ENCODE data around the gene GARIN3. TPM values are rescaled to one million over a fixed set of nuclear protein-coding genes. Genes with fewer than 3 reads are reported as not detected.
"Not testable (repeated sequence)": the region's sequence is repeated elsewhere in the genome, so short reads cannot be mapped to it uniquely, and the experiment has no call there.

Gene GARIN3
- total RNA-seq, 1 donor from 2014 or later, result not detected

DNA sequence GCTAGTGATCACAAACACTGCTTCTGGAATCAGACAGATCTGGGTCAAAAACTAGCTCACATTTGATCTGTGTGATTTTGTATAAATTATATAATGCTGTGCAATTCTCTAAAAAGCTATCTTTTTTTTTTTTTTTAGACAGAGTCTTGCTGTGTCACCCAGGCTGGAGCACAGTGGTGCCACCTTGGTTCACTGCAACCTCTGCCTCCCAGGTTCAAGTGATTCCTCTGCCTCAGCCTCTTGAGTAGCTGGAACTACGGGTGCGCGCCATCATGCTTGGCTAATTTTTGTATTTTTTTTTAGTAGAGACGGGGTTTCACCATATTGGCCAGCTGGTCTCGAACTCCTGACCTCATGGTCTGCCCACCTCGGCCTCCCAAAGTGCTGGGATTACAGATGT lies 19.1 kb upstream of the GARIN3 start:
- DNase-seq, result not testable (repeated sequence)

DNA sequence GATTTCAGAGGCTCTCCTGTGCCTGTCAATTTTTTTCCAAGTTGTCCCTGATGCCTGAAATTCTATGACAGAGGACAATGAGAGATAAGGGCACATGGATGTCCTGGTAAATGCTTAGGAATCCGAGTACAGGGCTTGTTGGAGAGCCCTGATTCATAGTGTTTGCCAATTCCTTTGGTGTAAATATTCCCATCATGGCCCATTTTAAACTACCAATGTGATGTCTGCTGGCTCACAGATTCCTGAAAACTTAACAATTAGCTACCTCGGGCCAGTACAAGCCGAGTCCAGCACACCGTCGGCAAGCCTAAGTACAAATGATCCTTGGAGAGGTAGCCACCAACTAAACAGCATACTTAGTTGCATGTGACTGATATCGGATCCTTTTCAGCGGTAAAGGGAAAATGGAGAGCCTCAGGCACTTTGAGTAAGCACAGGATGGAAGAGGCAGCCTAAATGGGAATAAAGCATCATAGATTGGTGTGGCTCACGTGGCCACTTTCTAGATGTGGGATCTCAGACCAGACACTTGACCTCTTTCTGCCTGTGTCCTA lies 18.1 kb upstream of the GARIN3 start:
- no peak for DNase-seq

DNA sequence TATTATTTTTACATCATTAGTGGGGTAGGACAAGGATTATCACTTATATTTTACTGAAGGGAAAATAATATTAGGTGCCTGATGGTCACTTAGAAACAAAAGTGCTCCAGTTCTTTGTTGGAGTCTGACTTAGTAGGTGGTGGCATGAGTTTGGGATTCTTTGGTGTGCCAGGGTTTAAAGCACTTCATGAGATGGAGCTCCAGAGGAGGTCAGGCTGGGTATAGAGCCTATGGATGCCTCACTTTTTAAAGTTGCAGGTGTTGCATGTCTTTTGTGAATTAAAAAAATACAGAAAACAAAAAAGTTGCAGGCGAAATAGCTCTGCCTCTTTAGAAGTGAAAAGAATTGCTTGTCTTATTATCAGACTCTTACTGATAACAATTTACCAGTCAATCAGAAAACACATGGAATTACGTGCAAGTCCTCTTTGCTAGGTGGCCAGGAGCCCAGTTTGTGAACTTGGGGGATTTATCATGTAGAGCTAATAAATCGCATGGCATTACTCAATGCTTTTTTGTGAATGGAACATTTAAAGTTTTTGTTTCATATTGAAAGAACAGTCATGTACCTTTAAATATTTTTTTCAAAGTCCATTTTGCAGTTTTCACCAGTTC lies 16.2 kb upstream of the GARIN3 start:
- DNase-seq, result no peak

DNA sequence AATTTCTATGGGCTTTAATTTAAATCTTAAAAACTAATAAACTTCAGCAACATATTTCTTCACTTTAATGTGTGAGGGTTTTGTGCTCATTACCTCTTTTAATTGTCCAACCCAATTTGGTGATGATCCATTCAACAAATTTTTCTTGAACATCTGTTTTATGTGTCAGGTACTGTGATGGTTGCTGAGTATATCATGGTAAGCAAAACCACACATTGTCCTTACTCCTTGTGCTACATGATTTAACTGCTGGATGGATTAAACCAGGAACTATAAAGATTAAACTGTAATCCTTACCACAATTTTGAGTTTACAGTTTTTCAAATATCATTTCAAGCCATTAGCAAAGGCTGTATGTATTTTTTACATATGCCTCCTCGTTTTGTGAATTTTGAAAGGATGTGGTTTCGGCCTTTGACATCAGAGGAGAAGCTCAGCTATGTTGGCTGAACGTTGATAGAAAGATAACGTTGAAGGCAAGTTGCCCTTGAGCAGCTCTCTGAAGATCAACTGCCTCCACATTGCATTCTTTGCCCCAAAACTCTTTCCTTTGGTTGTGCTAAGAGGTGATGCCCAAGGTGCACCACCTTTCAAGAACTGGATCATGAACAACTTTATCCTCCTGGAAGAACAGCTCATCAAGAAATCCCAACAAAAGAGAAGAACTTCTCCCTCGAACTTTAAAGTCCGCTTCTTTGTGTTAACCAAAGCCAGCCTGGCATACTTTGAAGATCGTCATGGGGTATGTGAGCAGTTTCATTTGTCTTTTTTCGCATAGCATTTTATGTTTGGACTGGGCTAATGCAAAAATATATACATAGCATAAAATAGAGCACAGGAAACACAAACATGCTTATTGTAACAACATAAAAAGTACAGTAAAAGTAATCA lies 14.6 kb upstream of the GARIN3 start, which contains the start of gene ITK:
Gene ITK (plus strand): TSS at position 467 of the 891 bp plus-strand sequence. CDS start 138 bp downstream, at position 605.
- DNase-seq, result no peak

DNA sequence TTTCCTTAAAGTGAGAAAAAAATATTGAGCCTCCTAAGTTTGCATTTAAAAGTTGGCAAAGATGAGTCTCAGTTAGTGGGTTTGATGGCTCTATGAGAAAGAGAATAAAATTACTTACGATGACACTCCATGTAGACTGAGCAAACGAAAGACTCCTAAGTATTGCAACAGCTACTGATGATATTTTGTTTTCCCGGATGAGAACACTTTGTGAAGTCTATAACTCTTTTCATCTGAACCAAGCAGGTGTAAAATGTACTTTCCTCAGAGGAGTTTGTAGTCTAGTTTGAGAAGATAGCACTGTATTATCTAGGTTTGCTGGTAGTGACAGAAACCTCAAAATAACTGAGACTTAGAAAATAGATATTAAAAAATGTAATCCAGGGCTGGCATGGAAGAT lies 12.9 kb upstream of the GARIN3 start:
- DNase-seq, result no peak

DNA sequence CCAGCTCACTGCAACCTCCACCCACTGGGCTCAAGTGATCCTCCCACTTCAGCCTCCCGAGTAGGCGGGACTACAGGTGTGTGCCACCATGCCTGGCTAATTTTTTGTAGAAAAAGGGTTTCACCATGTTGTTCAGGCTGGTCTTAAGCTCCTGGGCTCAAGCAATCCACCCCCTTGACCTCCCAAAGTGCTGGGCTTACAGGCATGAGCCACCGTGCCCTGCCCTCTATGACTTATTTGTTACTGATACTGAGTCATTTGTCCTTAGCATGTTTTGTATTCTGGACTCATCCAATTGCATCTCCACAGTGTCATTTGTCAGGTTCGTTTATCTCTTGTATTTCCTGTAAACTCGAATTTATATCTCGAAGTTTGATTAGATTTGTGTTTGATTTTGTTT lies 11.9 kb upstream of the GARIN3 start:
- no peak for DNase-seq

DNA sequence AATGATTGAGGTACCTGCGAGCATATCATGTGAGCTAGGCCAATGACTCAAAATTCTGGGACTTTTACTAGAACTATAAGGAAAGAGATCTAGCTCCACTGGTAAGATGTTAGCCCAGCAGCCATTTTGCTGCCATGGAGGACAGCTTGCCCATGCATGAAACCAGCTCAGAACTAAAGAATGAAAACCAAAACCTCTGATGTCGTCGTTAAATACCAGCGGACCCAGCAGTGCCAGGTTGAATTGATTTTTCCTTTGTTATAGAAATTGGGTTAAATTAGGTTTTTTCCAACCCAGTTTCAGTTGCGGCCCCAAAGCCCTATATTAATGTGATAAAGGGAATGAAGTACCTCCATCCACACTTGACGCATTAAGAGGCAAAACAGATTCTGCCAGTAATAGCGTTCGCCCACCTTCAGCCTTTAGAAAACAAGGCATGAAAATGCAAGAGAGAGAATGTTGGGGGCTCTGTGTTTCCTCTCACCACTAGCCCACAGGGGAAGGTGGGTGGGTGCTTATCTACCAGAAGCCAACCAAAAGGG lies 9.1 kb upstream of the GARIN3 start:
- DNase-seq, result no peak

DNA sequence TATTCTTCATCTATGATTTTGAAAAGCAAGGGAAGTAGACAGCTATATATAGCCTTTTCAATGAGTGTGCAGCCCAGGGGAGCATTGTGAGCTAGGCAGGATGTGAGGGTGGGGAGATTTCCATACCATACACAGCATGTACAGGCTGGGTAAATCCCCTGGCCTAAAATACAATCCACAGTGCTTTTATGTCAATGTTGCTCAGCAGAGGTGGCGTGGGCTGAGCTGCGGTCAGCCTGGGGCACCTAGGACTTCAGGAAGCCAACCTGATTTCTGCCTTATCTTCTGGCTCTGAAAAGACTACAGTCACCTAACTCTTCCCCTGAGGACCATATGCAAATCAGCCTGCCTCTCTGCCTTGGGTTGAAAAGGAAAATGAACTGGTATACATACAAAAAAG lies 6.3 kb upstream of the GARIN3 start:
- DNase-seq, result no peak

DNA sequence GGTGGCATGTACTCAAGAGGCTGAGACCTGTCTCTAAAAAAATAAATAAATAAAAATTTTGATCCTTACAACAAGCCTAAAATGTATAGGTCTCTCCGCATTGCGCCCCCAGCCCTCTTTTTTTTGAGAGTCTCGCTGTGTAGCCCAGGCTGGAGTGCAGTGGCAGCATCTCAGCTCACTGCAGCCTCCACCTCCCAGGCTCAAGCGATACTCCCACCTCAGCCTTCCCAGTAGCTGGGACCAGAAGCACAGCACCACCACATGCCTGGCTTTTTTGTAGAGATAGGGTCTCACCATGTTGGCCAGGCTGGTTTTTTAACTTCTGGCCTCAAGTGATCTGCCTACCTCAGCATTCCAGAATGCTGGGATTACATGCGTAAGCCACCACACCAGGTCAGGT lies 2.2 kb upstream of the GARIN3 start:
- no peak for DNase-seq

DNA sequence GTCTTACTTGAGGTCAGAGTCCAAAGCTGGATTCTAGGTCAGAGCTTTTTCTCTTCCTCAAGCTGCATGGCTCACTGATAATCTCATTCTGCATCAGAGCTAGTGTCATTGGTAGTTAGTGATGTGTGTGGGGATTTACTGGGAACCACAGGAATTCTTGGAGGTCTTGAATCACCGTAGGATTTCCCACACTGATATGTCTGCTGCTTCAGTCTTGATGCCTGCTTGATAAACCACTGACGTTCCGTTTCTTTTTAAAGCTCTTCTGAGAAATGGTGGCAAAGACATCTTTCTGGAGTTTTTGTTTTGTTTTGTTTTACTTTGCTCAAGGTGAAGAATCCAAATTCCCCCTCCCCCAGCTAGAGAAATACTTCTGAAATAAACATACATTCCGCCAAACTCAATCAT lies 1.2 kb upstream of the GARIN3 start:
- no peak for DNase-seq

DNA sequence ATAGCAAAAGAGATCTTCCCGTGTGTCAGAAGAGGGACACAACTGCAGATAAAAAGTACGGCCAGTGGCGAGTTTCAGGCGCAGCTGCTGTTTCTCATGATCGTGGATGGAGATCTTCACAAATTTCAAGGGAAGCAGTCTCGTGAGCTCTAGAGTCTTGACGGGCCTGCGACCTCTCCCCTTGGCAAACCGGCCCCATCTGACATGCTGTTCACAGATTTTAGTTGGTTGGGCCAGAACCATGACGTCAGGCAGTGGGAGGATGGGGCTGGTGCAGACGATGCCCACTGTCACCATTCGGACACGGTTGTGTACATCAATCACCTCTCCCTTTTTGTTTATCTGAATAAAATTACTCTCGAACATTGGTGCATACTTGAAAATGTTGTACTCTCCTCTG lies 396 bp downstream of the GARIN3 start:
- no peak for DNase-seq

DNA sequence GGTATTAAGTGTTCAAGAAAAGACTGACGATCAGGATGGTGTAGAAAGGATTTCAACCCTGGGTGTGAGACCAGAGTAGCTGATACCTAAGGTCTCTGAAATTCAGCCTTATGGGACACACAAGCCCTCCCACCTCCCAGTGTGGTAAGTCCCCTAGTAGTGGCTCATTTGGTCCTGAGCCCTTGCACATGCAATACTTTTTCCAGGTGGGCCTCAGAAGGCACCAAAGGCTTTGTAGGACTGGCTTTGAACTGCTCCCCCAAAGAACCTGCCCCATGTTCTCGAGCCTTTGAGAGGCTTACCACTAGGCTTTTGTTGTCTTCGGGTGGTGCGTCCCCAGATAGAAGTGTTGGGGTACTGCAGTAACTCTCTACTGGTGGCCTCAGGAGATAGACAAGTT lies 803 bp downstream of the GARIN3 start:
- DNase-seq, result no peak

DNA sequence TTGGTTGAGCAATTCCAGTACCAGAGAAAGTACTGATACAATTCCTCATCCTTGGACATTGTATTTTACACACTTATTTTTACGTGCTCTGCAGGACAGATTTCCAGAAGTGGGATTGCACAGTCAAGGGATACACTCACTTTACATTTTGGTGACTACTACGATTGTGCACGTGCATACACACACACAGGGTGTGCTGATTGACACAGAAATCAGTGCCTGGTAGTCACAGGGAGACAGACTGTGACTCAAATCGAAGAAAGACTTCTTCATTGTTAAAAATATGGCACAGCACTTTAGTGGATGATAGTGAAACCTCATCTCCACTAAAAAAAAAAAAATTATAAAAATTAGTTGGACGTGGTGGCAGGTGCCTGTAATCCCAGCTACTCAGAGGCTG lies 1.5 kb downstream of the GARIN3 start:
- no peak for DNase-seq

DNA sequence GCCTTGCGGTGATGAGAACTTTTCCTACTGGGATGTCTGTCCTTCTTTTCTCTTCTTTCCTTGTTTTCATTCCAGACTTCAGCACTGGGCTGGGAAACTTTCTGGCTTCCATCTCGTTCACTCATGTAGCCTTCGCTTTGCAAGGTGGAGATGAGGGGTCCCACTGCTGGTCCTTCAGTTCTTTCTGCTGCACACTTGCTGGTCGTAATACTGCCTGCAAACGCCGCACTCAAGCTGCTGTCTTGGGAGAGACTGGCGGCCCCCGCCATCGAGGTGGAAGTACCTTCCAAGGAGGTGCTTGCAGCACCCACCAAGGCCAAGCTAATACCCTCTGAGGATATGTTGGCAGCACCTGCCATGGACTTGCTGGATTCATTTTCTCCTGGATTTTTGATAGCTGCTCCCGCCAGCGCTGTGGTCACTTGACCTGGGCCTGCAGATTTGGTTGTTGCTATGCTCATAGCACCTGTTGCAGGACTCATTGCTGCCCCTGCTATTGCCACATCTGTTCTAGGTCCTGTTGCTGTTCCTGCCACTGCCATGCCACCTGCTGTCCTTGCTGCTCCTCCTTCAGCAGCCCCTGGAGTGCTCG lies 3.0 kb downstream of the GARIN3 start:
- no peak for DNase-seq

DNA sequence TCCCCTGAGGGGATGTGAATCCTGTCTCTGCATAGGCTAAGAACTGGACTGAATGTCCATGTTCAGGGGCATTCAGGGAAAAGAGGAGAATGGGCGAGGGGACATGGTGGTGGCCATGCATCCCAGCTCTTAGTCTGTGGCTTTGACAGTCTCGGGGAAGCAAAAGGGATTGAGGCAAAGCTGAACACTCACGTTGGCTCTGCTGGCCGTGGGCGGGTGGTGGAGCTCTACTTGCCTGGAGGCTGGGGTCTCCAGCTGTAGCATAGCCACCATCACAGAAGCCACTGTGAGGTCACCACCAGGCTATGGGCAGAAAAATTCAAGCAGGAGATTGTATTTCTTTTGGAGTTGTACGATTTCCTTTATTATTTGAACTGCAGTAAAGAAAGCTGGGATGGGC lies 4.1 kb downstream of the GARIN3 start:
- DNase-seq, result no peak

DNA sequence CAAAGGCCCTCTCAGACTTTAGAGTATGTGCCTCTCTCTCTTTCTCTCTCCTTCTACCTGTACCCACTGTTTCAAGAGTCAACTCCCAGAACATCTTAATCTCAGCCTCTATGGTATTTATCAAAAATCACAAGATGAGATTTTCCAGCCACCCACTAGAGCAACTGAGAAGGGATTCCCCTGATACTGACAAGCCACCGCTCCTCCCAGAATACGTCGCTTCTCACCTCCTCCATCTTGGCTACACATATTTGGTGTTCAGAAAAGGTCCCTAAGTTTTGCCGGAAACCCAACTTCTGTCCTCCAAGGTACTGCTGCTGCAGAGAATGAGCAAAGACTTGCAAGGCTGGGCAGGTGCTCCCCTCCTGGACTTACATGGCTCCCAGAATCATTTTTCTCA lies 6.1 kb downstream of the GARIN3 start:
- no peak for DNase-seq

DNA sequence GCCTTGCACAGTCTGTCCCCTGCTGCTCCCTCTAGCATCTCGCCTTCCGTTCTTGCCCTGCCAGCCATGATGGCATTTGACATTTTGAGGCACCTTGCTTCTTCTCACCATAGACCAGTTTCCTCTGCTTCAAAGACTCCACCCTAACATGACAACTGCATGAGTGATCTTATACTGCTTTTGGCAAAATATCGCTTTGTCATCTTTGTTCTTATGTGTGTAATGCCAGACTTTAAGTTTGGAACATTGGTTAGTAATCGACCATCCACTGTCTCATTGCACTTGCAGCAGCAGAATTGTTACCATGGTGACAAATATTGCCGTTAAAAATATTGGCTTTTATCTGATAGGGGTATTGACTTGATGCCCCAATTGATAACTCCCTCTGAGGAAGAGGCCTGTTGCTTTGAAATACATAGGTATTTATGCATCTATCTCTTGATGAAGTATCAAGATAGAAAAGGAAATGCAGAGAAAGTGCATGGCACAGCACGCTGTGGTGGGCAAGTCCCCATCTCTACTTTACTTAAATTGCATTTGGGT lies 6.8 kb downstream of the GARIN3 start:
- no peak for DNase-seq

DNA sequence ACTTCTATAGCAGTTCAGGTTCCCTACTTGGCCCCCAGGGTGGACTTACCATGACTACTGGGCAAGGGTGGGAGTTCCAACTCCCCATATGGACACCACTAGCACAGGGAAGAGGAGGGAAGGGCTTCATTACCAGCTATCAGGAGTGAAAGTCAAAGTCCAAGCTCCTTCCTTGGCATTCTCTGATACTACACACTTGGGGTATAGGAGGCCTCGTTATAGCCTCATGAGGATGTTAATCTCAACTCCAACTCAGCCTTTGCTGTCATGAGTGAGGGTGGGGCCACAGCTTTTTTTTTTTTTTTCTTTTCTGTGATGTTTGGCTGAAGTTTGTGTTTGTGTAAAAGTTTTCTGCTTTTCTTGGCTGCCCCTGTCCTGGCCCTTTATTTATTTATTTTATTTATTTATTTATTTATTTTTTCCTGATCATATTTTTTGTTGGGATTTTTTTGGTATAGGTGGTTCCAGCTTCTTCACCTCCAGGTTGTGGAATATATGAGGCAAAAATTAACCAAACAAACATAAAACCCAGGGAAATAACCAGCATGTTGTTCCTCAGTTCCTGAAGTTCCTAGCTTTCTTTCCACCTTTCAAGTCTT lies 8.7 kb downstream of the GARIN3 start:
- no peak for DNase-seq

DNA sequence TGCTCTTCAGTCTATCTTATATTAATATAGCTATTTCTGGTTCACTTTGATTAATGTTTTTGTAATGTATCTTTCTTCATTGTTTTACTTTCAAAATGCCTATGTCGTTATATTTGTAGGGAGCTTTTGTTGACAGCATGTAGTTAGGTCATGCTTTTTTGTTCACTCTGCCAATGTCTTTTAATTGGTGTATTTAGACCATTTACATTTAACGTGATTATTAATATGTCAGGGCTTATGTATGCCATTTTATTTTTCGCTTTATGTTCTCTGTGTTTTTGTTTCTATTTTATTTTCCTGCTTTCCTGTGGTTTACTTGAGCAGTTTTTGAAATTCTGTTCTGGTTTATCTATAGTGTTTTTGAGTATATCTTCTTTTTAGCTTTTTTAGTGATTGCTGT lies 10.8 kb downstream of the GARIN3 start:
- no peak for DNase-seq

DNA sequence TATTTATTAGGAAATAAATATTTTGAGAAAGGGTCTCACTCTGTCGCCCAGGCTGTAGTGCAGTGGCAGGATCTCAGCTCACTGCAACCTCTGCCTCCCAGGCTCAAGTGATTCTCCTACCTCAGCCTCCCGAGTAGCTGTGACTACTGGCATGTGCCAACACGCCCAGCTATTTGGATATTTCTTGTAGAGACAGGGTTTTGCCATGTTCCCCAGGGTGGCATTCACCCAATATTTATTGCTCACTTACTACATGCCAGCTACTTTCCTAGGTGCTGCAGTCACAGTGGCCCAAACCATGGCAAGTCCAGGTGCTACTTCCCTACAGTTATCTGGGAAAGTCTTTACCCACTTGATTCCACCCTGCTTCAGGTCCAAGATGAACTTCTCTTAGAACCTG lies 15.1 kb downstream of the GARIN3 start:
- no peak for DNase-seq

DNA sequence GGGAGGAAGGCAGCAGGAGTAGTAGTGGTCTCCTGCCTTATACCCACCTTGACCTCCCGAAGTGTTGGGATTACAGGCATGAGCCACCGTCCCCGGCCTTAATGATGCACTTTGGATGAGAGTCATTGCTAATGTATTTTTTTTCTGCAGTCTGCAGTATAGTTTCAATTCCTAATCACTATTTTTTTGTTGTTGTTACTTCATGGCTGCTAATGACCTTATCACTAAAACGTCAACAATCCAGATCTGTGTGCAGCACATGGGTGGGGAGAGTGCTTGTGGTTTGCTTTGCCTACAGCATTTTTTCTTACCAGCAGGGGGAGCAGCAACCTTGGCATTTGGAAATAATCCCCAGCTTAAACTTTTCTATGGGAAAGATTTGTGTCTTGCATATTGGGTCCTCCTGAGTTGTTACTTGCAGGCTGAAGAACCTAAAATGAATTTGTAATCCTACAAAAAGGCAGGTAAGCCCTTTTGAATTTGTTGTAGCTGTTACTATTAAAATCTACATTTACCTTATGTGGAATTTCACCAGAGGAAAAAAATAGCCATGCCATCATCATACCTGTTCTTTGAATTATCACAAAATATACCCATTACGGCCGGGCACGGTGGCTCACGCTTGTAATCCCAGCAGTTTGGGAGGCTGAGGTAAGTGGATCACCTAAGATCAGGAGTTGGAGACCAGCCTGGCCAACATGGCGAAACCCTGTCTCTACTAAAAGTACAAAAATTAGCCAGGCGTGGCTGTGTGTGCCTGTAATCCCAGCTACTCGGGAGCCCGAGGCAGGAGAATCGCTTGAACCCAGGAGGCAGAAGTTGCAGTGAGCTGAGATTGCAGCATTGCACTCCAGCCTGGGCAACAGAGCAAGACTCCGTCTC lies 17.1 kb downstream of the GARIN3 start:
- DNase-seq, result peak; percentile 42

Data from occipital lobe (tissue), 2 donors.